GM19025 (cell line): ENCODE measurements around the gene SURF2.
"Not testable (repeated sequence)": the region's sequence is repeated elsewhere in the genome, so short reads cannot be mapped to it uniquely, and the experiment has no call there.

Experiments
- ATAC-seq: cut with Tn5 transposase; IDR thresholded peaks from one replicate; pipeline ENCODE4 v1.9.1; 2021; ENCODE audit warnings: mild to moderate bottlenecking, low read depth, moderate library complexity; ENCODE audit not compliant: unreplicated experiment

The SURF2 gene

DNA sequence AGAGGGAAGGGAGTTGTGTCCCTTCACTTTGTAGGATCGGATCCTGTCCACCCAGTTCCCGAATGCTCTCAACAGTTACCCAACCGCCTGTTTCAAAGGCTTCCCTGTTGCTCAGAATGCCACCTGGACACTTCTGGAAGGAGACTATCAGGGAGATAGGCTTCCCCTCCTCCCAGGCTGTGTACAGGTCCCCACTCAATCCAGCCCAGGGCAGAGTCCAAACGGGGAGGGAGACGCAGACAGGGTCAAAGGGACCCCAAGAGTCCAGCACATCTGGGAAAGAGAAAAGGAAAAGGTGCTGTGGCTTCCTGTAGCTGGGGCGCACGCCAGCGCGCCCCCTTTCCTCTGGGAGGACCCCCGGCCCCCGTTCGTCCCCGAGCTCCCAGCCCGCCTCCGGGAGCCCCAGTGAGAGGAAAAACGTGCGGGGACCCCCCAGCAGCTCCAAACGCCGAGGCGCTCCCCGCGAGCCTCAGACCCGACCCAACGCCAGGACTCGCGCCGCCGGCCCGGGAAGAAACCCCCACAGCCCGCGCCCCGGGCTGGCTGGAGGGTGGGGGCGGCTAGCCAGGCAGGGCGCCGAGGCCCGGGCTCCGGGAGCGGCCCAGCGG, 18.9 kb downstream of the SURF2 start:
- ATAC-seq, result peak; percentile 3

DNA sequence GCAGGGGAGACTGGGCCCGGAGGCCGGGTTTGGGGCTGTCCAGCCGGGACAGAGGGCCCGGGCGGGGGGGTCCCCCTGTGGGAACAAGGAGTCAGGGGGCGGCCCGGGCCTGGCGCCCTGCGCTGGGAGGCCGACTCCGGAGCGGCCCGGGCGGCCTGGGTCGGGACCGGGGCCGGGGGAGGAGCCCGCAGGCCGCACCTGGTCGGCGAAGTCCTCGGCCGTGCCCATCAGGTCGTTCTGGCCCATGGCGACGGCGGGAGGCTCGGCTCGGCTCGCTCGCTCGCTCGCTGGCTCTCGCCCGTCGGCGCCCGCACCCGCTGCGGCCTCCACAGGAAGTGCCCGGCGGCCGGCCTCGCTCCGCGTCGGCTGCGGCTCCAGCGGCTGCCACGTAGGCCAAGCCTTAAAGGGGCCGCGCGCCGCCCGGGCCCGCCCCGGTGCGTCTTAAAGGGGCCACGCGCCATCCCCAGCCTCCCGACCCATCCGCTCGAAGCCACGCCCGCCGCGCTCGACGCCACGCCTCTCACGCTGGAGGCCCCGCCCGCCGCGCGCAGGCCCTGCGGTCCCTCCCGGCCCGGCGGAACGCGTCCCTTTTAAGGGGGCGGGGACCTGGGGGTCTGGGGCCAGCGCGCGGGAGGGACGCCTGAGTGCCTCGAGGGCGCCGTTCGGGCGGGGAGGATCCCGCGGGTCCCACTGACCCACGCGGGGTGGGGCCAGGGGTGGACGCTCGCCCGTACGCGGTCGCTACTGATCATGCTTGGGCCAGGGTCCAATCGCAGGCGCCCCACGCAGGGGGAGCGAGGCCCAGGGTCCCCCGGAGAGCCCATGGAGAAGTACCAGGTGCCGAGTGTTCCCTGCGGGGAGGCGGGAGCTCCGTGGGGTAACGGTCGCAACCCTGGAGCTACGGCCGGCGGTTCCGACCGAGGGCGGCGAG, 19.6 kb downstream of the SURF2 start, which contains the start of the genes STKLD1 and SURF4:
Gene STKLD1 (plus strand): TSS at position 643 of the 931 bp plus-strand sequence. CDS start 108 bp downstream, at position 751.
Gene SURF4 (minus strand): TSS at position 337 of the 931 bp plus-strand sequence. CDS start 91 bp downstream, at position 246.
- ATAC-seq, result peak; percentile 93

DNA sequence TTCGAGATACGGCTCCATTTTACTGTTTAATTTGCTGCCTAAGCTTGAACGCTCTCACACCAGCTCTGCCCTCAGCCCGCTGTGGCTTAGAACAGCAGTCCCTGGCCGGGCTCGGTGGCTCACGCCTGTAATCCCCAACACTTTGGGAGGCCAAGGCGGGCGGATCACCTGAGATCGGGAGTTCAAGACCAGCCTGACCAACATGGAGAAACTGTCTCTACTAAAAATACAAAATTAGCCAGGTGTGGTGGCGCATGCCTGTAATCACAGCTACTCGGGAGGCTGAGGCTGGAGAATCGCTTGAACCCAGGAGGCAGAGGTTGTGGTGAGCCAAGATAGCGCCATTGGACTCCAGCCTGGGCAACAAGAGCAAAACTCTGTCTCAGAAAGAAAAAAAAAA, 20.9 kb downstream of the SURF2 start:
- not testable (repeated sequence) for ATAC-seq

GRCh38 chr9:133377721-133378216, 21.4 kb downstream of the SURF2 start:
- ATAC-seq, result no peak

- ATAC-seq, result no peak
These were observed 22.1 kb downstream of the SURF2 start for GRCh38 chr9:133378408-133378962.

DNA sequence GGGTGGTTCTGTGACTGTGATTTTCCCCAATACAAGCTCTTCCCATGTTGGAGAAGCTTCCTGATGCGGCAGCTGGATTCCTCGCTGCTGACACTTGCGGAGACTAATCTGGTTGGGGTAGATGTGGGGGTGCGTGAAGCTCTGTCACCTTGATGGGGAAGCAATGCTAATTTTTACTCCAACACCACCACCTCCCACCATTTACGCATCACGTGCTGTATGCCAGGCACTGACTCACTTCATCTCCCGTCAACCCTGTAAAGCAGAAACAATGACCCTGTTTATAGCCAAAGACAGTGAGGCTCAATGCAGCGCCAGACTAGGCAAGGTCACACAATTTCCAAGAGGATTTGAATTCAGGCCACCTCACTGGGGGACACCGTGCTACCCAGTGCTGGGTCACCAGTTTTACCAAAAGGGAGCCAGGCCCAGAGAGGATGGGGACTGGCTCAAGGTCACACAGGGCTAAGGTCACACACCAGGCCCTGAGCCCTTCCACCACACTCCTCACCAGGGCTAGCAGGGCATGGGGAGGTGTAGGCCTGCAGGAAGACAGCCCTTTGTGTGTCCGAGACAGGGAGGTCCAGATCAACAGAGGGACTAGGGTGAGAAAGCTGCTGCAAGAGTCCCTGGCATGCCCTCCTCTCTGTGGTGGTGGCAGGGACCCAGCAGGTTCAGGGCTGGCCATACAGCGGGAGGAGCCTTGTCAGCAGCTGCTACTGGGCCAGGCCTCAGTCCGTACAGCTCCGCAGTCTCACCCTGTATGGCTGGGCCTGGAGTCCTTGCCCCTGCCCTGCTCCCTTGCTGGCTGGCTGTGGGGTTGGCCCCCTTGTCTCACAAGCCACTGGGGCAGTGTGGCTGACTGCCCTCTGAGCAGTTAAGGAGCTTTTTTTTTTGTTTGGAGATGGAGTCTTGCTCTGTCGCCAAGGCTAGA, 23.1 kb downstream of the SURF2 start:
- no peak for ATAC-seq

DNA sequence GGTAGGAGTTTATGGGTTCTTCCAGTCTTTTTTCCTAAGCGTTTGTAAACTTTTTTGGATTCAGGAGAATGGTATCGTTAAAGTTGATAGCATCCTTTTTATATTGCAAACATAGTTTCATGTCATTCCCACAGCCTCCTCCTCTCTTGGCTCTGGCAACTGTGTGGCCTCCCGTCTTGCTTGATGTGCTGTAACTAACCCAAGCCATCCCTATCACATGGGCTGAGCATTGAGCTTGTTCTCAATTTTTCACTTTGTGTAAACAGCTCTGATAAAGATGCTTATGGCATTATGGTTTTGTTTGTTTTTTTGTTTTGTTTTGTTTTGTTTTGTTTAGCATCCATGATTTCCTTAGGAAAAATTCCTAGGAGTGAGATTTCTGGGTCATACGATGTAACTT, 24.4 kb downstream of the SURF2 start:
- ATAC-seq, result no peak

DNA sequence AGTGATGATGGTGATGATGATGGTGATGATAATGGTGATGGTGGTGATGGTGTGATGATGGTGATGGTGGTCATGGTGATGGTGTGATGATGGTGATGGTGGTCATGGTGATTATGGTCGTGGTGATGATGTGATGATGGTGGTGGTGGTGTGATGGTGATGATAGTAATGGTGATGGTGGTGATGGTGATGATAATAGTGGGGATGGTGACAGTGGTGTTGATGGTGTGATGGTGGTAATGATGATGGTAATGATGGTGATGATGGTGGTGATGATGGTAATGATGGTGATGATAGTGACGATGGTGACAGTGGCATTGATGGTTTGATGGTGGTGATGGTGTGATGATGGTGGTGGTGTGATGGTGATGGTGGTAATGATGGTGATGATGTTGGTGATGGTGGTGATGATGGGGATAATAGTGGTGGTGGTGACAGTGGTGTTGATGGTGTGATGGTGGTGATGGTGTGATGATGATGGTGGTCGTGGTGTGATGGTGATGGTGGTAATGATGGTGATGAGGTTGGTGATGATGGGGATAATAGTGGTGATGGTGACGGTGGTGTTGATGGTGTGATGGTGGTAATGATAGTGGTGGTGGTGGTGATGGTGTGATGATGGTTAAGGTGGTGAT, 26.3 kb downstream of the SURF2 start:
- ATAC-seq, result no peak

DNA sequence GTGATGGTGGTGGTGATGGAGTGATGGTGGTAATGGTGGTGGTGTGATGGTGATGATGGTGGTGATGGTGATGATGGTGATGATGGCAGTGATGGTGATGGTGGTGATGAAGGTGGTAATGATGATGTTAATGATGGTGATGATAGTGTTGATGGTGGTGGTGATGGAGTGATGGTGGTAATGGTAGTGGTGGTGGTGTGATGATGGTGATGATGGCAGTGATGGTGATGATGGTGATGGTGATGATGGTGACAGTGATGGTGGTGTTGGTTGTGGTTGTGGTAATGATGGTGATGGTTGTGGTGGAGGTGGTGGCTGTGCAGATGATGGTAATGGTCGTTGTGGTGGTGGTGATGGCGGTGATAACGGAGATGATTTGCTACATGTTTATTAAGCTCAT, 27.1 kb downstream of the SURF2 start:
- ATAC-seq, result no peak

DNA sequence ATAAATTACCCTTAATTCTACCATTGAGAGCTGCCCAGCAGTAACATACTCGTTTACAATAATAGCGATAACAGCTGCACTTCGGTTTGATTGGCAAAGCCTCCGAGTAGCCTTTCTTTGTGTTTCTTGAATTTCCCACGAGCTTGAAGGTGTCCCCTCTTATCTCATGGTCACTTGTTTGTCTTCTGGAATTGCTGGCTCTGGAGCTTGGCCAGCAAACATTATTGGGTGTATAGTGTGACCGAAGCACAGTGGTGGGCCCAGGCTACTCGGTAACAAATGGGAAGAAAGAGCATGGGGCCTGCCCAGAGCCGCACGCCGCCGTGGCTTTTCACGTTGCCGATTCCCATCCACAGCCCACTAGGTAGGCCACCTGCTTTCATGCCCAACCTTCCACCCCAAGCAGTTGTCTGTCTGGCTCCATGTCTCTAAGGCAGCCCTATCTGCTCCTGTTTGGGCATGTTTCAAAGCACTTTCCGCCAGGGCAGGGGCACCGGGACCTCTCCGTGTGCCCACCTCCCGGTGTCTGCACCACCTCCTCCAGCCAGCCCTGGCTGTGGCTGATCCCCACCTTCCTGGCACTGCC, 28.5 kb downstream of the SURF2 start:
- ATAC-seq, result no peak

DNA sequence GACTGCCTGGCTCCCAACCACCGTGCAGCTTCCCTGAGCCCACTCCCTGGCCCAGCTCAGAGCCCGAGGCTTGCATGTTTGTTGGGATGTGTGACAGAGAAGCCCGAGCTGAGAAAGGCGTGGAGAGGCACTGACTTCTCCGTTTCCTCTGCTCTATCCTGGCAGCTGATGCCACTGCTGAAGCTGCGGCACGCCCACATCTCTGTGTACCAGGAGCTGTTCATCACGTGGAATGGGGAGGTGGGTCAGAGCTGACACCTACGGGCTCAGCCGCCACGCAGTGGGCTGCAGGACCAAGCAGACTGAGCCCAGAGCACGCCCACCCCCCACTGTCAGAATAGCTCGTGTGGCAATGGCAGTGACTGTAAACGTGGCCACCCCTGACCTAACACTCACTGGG, 29.1 kb downstream of the SURF2 start:
- no peak for ATAC-seq

DNA sequence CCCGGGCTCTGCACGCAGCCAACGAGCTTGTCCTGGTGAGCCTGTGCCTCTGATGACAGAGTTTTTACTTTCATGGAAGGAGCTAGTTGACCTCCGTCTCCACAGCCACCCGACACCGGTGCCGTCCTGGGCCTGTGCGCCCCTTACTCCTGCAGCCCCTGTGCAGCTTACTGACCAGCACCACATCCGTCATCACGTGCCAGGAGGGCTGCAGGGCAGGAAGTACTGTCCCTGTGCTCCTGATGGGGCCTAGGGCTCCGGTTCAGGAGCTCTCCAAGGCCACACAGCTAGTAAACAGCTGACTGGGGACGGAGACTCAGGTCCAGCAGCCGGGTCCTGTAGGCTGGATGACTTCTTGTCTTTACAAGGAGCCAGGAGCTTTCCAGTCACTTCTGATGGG, 30.0 kb downstream of the SURF2 start:
- no peak for ATAC-seq

- no peak for ATAC-seq
These were observed 31.3 kb downstream of the SURF2 start for GRCh38 chr9:133387680-133388079.

DNA sequence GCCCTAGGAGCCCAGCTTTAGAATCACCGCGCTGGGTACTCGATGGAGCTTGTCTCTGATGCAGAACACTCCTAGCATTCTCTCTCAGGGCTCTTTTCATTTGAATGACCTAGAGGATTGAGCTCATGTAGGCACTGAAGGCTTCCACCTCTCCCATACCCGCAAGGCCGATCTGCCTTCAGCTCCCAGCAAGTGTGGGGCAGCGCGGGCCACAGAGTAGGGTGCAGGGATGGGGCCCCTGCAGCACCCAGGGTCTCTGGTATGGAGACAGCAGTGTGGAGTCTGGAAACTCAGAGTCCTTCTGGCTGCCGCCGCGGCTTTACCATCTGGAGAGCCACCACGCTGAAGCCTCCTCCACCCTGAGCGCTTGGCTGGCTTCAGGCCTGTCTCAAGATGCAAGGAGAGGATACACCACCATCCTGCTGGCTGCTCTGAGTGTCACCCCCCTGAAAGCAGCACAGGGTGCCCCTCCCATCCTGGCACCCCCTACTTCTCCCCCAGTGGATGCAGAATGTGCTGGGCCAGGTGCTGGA, 32.7 kb downstream of the SURF2 start:
- ATAC-seq, result no peak

DNA sequence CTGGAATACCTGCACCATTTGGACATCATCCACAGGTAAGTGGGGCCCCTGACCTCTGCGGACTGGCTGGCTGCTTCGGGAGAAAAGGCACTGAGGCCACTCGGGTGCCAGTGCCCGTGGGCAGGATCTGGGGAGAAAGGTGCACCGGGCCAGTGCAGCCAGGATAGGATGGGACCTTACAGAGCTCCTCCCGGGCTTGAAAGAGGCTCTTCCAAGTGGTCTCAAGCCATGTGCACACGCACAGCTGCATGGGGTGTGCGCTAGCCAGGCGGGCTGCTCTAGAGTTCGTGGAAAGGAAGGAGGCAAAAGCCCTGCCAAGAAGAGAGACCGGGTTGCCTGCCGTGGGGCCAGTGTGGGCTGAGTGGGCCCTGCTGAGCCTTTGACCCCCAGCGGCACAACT, 33.2 kb downstream of the SURF2 start:
- no peak for ATAC-seq

DNA sequence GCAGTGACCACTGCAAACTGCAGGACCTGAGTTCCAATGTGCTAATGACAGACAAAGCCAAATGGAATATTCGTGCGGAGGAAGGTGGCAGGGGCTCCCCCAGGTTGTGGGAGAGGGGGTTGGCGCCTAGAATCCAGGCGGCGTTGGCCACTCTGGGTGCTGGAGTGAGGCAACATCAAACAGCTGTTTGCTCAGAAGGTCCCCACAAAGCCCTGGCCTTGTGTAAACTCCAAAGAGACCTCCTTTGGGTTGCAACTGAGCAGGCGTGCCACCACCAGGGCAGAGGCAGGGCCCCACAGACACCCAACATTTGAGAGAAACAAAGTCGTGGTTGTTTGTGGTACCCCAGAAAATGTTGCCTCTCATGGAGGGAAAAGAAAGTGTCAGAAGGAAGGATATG, 34.4 kb downstream of the SURF2 start:
- no peak for ATAC-seq

GRCh38 chr9:133391449-133391848, 35.1 kb downstream of the SURF2 start:
- ATAC-seq, result not testable (repeated sequence)

DNA sequence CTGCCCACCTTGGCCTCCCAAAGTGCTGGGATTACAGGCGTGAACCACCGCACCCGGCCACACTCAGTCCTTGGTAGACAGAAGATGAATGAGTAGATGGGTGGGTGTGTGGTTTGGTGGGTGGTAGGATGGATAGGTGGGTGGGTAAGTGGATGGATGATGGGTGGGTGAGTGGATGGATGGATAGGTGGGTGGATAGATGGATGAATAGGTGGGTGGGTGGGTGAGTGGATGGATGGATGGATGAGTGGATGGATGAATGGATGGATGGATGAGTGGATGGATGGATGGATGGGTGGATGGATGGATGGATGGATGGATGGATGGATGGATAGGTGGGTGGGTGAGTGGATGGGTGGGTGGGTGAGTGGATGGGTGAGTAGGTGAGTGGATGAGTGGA, 36.0 kb downstream of the SURF2 start:
- not testable (repeated sequence) for ATAC-seq

- no peak for ATAC-seq
These were observed 37.0 kb downstream of the SURF2 start for GRCh38 chr9:133393399-133393798.
